Femur (tissue), 1 donor: ENCODE data around the gene SF3B2.
"Not testable (repeated sequence)": the region's sequence is repeated elsewhere in the genome, so short reads cannot be mapped to it uniquely, and the experiment has no call there.

Source experiments
- DNase-seq: peaks from one replicate; pipeline ENCODE4 v3.0.0-alpha.2; 2017

SF3B2 gene

GRCh38 chr11:66020212-66020611 is 32.0 kb upstream of the SF3B2 start:
- no peak for DNase-seq

GRCh38 chr11:66020618-66021357 is 31.4 kb upstream of the SF3B2 start:
- DNase-seq, result peak; percentile 49

- DNase-seq, result peak; percentile 69
These were observed 29.6 kb upstream of the SF3B2 start for GRCh38 chr11:66022401-66023185.

- DNase-seq, result not testable (repeated sequence)
These were observed 29.1 kb upstream of the SF3B2 start for GRCh38 chr11:66023186-66023440.

- no peak for DNase-seq
These were observed 26.1 kb upstream of the SF3B2 start, which contains the start of gene CATSPER1 for GRCh38 chr11:66026017-66026529. CATSPER1 (minus strand) TSS chr11:66026479; CDS start chr11:66026379, 100 bp downstream.

- DNase-seq, result no peak
These were observed 19.0 kb upstream of the SF3B2 start for GRCh38 chr11:66032957-66033735.

GRCh38 chr11:66035653-66036333 is 16.4 kb upstream of the SF3B2 start:
- no peak for DNase-seq

GRCh38 chr11:66036334-66036710 is 15.8 kb upstream of the SF3B2 start:
- DNase-seq, result no peak

GRCh38 chr11:66037327-66037726 is 14.8 kb upstream of the SF3B2 start:
- DNase-seq, result no peak

- DNase-seq, result no peak
These were observed 12.4 kb upstream of the SF3B2 start for GRCh38 chr11:66039765-66040164.

GRCh38 chr11:66042227-66042995 is 9.8 kb upstream of the SF3B2 start:
- DNase-seq, result no peak

- no peak for DNase-seq
These were observed 8.9 kb upstream of the SF3B2 start for GRCh38 chr11:66042996-66043906.

- no peak for DNase-seq
These were observed 7.4 kb upstream of the SF3B2 start for GRCh38 chr11:66044757-66045156.

- peak; percentile 82 for DNase-seq
These were observed 7.0 kb upstream of the SF3B2 start for GRCh38 chr11:66045177-66045639.

GRCh38 chr11:66046901-66047300 is 5.3 kb upstream of the SF3B2 start:
- DNase-seq, result no peak

- DNase-seq, result no peak
These were observed 4.4 kb upstream of the SF3B2 start for GRCh38 chr11:66047541-66048365.

- DNase-seq, result peak; percentile 52
These were observed 3.4 kb upstream of the SF3B2 start, which contains the start of gene GAL3ST3 for GRCh38 chr11:66048547-66049323. GAL3ST3 (minus strand) TSS chr11:66049161; CDS start chr11:66045415, 3,746 bp downstream.

- no peak for DNase-seq
These were observed 1.5 kb upstream of the SF3B2 start for GRCh38 chr11:66050581-66051231.
